GM10847 (cell line): ENCODE data around the gene ACACB.

Experiments used
- POLR2A ChIP-seq: IDR thresholded peaks from 2 replicates; pipeline ENCODE4 v1.6.1; 2011; ENCODE audit not compliant: insufficient read length; ENCODE audit errors: extremely low read depth

The ACACB gene

DNA sequence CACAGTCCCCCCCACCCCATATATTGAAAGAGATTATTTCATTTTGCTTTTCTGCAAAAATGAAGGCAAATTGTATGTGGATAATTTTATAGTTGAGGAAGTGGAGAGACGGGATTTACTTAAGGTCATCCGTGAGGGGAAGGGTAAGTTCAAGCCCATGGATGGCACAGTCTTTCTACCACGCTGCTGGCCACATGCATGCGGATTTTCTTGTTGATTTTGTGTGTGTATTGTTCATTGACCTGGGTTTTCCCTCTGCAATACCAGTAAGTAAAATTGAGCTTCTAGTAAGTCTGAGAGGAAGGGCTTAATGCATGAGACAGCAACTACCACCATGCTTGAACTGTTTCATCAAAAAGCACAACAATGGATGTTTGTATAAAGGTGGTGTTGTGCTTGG is 35.1 kb downstream of the ACACB start:
- no peak for TF ChIP-seq POLR2A

GRCh38 chr12:109153821-109154441 is 37.5 kb downstream of the ACACB start:
- no peak for TF ChIP-seq POLR2A

GRCh38 chr12:109154451-109155438 is 38.4 kb downstream of the ACACB start:
- TF ChIP-seq POLR2A: no peak

DNA sequence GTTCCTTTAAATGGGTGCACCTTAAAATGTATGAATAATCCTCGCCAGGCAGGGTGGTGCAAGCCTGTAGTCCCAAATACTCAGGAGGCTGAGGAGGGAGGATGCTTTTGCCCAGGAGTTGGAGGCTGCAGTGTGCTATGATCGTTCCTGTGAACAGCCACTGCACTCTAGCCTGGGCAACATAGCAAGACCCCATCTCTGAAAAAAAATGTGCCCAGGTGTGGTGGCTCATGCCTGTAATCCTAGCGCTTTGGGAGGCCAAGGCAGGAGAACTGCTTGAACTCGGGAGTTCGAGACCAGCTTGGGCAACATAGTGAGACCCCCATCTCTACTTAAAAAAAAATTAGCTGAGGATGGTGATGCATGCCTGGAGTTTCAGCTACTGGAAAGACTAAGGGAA is 39.6 kb downstream of the ACACB start:
- no peak for TF ChIP-seq POLR2A

- no peak for TF ChIP-seq POLR2A
These were observed 40.2 kb downstream of the ACACB start for GRCh38 chr12:109156586-109156985.

GRCh38 chr12:109157986-109158385 is 41.6 kb downstream of the ACACB start:
- TF ChIP-seq POLR2A: no peak

- TF ChIP-seq POLR2A: no peak
These were observed 44.0 kb downstream of the ACACB start for GRCh38 chr12:109160433-109160832.

- no peak for TF ChIP-seq POLR2A
These were observed 44.5 kb downstream of the ACACB start for GRCh38 chr12:109160873-109161272.

DNA sequence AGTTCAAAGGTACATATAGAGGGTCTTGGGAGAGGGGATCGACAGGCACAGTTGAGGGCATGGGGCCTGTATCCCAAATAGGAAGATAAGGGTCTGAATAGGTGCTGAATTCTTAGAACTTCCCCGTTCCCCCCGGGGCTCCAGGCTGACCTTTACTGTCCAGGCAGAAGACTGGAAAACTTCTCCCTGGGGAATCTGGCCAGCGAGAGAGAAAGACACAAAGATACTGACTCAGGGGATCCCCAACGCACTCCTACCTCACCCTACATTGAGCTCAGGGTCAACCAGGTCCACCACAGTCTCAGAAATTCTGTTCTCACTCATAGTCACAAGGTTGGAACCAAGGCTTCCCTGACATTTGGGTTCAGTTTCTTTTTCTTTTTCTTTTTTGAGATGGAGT is 46.2 kb downstream of the ACACB start:
- TF ChIP-seq POLR2A: no peak

DNA sequence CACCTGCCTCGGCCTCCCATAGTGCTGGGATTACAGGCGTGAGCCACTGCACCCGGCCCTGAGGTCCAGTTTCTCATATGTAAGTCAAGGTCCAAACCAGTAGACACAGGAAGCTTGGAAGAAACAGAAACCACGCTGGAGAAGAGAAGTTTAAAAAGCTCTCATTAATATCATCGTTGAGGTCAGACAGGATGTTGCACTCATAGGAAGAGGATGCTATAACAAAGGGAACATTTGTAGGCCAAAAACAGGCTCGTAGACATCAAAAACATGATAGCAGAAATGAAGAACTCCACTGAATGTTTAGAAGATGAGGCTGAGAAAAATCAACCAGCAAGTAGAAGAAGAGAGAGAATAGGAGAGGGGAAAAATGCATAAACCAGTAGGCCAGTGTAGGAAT is 46.8 kb downstream of the ACACB start:
- no peak for TF ChIP-seq POLR2A

GRCh38 chr12:109165599-109165998 is 49.2 kb downstream of the ACACB start:
- no peak for TF ChIP-seq POLR2A

- TF ChIP-seq POLR2A: no peak
These were observed 50.0 kb downstream of the ACACB start for GRCh38 chr12:109166371-109166770.

- TF ChIP-seq POLR2A: no peak
These were observed 51.4 kb downstream of the ACACB start for GRCh38 chr12:109167781-109168180.

DNA sequence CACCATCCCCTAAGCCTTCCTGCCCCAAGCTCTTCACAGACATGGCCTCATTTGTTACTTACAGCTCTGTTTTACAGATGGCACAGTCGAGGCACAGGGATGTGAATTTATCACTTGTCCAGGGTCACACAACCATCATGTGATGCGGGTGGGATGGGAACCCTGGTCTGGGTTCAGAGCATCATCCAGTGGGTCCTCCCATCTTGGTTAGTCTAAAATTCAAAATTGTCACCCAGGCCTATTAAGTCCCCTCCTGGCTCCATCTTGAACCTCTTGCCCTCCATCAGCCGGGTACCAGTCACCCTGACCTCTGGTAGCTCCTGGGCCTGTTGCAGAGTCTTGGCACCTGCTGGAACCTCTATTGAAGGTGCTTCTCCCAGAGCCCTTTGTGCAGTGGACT is 52.9 kb downstream of the ACACB start:
- TF ChIP-seq POLR2A: no peak

DNA sequence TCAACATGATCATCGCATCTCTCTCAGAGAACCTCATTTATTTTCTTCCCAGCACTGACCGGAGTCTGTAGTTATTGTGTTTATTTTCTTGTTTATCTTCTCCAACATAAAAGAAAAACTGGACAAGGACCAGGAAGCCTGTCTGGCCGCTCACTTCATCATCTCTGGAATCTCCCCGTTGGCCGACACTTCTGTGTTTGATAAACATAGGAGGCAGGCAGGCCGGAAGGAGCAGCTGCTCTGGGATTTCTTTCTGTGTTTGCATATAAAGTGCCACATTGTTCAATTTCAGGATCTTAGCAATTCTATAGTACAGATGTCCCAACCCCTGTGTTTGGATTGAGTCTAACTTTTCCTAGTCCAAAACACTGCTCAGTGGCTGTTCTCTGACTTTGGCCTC is 53.3 kb downstream of the ACACB start:
- no peak for TF ChIP-seq POLR2A

DNA sequence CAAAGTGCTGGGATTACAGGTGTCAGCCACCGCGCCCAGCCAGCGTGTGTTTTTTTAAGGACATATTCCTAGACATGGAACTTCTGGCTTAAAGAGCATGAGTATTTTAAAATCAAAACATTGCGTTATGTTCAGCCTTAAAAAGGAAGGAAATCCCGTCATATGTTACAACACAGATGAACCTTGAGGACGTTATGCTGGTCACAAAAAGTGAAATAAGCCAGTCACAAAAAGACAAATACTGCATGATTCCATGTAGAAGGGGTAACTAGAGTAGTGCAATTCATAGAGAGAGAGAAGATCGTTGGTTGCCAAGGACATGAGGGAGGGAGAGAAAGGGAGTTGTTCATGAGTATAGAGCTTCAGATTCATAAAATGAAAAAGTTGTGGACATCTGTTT is 53.9 kb downstream of the ACACB start:
- TF ChIP-seq POLR2A: no peak
